GM11168 (cell line): ENCODE data around the gene KCTD2.
"Not testable (repeated sequence)": the region's sequence is repeated elsewhere in the genome, so short reads cannot be mapped to it uniquely, and the experiment has no call there.

Source experiments
- in situ Hi-C: fragments of 300-500 bp; cut with MboI; formaldehyde crosslinking; loops from one replicate; pipeline ENCODE4 v1.12.0; 2022; ENCODE audit warnings: low sequenced_read_pairs; ENCODE audit not compliant: unreplicated experiment

KCTD2 gene

DNA sequence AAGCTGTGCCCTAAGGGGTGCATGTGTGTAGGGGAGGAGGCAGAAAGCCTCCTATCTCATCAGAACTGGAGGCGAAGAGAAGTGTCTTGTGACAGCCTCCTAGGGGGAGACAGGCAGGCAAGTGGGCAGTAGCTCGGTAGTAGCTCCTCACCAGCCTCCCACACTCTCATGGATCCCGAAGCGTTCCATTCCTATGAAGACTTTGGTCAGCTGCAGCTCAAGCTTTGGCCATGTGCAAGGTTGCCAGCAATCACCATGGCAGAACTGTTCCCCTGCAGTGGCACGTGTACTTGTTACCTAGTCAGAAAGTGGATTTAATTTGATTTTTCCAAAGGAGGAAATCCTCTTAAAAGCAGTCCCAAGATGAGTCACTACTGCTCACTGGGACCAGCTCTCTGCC is 27.9 kb upstream of the KCTD2 start:
- in situ Hi-C loops: no loop called here

DNA sequence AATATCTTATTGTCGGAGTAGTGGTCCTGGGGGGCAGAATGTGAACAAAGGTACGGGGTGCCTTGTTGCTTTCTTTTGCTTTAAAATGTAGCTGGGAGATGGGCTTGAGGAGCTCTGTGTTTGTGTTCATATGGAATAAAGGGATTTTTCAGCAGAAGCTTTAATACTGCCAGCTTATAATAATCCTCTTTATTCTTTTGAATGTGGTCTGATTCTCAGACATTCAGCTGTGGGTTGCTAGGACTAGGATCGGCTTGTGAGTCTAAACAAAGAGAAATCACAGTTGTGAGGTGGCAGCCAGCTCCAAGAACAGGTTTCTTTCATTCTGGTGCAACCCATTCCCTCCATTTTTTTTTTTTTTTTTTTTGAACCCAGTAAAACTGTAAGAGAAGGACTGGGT is 27.3 kb upstream of the KCTD2 start:
- in situ Hi-C loops: no loop called here

GRCh38 chr17:75020331-75021110 is 26.5 kb upstream of the KCTD2 start:
- in situ Hi-C loops: no loop called here

DNA sequence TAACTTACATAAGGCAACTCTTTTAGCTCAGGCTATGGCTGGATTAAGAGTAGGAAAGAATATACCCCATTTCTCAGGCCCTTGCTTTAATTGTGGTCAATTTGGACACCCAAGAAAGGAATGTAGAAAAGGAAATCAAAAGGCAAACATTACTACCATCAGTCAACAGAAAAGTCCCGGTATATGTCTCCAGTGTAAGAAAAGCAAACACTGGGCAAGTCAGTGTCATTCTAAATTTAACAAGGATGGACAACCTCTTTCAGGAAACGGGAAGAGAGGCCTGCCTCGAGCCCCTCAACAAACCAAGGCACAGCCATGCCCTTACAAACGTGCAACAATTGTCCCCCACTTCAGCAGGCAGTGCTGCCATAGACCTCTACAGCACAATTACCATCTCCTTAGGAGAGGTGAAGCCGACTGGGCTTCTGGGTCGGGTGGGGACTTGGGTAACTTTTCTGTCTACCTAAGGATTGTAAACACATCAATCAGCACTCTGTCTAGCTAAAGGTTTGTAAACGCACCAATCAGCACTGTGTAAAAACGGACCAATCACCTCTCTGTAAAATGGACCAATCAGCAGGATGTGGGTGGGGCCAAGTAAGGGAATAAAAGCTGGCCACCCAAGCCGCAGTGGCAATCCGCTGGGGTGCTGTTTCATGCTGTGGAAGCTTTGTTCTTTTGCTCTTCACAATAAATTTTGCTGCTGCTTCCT is 22.2 kb upstream of the KCTD2 start:
- in situ Hi-C loops: no loop called here

GRCh38 chr17:75025398-75025734 is 21.7 kb upstream of the KCTD2 start:
- in situ Hi-C loops: not testable (repeated sequence)

- in situ Hi-C loops: not testable (repeated sequence)
These were observed 20.4 kb upstream of the KCTD2 start for GRCh38 chr17:75026650-75027049.

- in situ Hi-C loops: no loop called here
These were observed 16.9 kb upstream of the KCTD2 start for GRCh38 chr17:75030161-75030560.

DNA sequence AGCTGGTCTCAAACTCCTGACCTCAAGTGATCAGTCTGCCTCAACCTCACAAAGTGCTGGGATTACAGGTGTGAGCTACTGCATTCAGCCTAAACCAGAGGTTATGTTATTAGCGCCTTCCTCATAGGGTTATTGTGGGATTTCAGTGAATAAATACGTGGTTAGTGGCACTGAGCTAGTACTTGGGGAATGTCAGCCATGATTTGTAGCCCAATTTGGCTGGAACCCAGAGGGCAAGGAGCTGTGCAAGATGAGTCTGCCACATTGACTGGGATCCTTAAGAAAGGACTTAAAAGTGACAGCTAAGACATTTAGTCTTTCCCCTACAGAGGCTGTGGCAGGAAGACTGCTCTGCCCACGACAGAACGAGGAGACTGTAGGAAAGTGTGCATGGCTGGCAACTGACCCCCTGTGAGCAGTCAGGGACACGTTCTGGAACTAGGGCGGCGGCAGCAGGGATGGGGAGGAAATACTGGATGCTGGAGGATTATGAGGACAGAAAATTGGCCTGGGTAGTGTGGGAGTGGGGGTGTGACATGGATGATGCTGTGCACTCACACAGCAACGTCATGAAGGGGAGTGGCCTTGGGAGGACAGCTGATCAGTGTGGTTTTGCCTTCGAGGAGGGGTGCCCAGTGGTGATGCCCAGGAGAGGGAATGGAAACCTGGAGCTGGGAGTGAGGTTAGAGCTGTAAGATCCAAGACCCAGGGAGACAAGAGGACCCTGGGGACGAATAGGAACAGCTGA is 14.9 kb upstream of the KCTD2 start:
- in situ Hi-C loops: no loop called here

GRCh38 chr17:75032720-75033280 is 14.2 kb upstream of the KCTD2 start:
- in situ Hi-C loops: no loop called here

- in situ Hi-C loops: no loop called here
These were observed 13.4 kb upstream of the KCTD2 start for GRCh38 chr17:75033346-75034235.

GRCh38 chr17:75034236-75034908 is 12.7 kb upstream of the KCTD2 start:
- in situ Hi-C loops: no loop called here

DNA sequence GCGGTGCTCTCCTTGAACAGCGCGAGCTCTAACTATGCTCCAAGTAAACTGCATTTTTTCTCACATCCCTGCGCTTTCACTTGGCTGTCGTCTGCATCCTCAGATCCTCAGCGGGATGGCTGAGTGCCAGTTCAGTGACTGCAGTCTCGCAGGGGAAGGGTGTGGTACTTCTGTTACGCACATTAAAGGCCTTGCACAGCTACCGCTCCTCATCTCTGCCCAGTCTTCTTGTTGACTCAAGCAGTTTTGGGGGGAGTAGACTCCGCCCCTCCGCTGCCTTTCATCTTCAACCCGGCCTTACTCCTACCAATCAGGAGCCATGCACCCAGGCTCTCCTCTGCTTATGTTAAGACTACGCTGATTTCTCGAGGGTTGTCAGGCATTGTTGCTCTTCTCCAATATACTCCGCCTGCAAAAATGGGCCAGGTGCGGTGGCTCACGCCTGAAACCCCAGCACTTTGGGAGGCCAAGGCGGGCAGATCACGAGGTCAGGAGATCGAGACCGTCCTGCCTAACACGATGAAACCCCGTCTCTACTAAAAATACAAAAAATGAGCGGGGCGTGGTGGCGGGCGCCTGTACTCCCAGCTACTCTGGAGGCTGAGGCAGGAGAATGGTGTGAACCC is 10.3 kb upstream of the KCTD2 start:
- in situ Hi-C loops: no loop called here

DNA sequence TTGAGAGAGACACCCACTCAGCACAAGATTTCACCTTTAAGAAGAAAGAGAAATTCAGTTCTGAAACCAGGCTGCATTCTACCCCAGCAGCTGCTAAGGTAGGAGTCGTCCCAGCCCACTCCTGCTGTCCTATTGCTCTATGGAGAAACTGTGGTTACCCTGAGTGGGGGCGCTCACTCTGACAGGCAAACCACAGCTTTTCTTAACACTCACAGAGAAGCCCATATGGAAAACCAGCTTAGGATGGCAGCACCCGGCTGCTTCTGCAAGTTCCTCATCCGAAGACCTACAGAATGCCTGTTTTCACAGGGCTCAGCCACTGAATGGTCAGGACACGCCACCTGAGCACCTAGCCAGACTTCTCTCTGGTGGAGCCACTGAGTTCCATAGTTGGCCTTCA is 7.8 kb upstream of the KCTD2 start:
- in situ Hi-C loops: no loop called here

DNA sequence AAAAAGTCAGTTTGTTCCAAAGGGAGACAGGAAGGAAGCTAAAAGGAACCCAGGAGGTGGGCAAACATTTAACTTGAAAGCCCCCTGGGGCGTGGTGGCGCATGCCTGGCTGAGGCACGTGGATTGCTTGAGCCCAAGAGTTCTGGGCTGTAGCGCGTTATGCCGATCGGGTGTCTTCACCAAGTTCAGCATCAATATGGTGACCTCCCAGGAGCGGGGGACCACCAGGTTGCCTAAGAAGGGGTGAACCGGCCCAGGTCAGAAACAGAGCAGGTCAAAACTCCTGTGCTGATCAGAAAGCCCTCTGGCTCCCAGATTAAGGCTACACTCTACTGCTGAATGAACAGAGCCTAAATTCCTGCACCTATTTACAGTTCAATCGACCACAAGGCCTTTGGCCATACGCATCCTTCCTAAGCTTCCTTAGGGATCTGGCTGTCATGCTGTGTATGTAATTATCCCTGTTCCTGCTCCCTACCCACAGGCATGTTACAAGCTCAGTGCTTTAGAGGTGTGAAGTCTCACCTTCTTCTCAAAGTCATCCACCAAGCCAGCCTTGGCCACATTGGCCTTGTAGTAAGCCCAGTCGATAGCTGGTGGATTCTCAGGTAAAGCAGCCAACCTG is 5.3 kb upstream of the KCTD2 start:
- in situ Hi-C loops: no loop called here

DNA sequence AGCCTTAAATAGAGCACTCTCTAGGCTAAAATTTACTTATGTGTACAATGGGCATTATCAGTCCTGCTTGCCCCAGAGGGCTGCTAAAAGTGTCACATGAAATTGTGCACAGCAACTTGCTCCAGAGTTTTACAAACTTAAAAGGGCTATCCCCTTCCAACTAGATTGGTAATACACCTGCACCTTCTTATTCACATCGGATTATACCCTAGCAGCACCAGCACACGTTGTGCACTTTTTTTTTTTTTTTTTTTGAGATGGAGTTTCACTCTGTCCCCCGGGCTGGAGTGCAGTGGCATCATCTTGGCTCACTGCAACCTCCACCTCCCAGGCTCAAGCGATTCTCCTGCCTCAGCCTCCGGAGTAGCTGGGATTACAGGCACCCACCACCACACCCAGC is 3.2 kb upstream of the KCTD2 start:
- in situ Hi-C loops: not testable (repeated sequence)

DNA sequence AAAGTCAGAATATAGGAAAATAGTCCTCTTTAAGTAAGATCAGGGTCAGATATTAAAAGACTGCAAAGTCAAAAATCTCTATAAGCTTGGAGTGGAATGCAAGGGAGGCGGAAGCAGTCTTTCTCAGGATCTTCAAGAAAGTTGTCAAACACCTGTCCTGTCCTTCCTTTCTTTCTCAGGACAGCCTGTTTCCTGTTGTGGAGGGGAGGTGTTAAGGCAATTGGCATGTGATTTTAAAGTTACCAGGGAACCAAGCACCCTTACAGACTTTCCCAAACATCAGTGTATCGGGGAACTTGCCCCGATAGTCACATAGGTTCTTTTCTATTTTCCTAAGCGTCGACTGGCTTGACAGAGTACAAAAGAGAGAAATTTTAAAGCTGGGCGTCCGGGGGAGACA is 2.3 kb upstream of the KCTD2 start:
- in situ Hi-C loops: no loop called here

DNA sequence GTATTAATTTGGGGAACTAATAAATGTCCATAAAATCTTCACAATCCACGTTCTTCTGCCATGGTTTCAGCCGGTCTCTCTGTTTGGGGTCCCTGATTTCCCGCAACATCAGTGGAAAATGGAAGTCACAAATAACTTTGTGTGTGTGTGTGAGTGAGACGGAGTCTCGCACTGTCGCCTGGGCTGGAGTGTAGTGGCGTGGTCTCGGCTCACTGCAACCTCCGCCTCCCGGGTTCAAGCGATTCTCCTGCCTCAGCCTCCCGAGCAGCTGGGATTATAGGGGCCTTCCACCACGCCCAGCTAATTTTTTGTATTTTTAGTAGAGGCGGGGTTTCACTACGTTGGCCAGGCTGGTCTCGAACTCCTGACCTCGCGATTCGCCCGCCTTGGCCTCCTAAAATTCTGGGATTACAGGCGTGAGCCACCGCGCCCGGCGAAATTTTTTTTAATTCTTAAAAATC is 1.0 kb upstream of the KCTD2 start:
- in situ Hi-C loops: not testable (repeated sequence)

GRCh38 chr17:75047398-75048098 is 523 bp downstream of the KCTD2 start:
- in situ Hi-C loops: no loop called here
